HL-60/S4 (cell line): ENCODE measurements around the gene MGAM2.

ENCODE experiments used
- in situ Hi-C: fragments of 300-500 bp; cut with MboI; formaldehyde crosslinking; loops from 2 replicates; pipeline ENCODE4 v1.14.3; 2022; ENCODE audit warnings: low sequenced_read_pairs

Gene MGAM2

GRCh38 chr7:142114207-142114606, 2.7 kb downstream of the MGAM2 start:
- in situ Hi-C loops: no loop called here

DNA sequence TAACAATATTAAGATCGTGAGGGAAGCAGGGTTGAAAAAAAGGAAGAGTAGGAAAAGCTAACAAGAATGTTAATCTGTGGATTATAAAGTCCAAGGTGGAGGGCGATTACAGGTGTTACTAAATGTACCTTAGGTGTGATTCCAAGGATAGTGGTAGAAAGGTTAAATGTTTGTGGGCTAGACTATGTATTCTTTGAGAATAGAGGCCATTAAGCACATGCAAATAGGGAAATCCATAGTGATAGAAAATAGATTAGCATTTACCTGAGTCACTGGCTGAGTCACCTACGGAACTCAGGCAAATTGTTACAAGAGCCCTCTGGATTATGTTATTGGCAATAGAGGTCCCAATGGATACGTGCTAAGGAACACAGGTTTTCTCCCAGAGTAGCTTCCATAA, 9.0 kb downstream of the MGAM2 start:
- in situ Hi-C loops: no loop called here

GRCh38 chr7:142123184-142123583, 11.7 kb downstream of the MGAM2 start:
- in situ Hi-C loops: no loop called here

- in situ Hi-C loops: no loop called here
Observed at GRCh38 chr7:142125256-142125955, 13.9 kb downstream of the MGAM2 start.

- in situ Hi-C loops: no loop called here
Observed at GRCh38 chr7:142130267-142130666, 18.7 kb downstream of the MGAM2 start.

GRCh38 chr7:142131439-142132185, 20.1 kb downstream of the MGAM2 start:
- in situ Hi-C loops: no loop called here

DNA sequence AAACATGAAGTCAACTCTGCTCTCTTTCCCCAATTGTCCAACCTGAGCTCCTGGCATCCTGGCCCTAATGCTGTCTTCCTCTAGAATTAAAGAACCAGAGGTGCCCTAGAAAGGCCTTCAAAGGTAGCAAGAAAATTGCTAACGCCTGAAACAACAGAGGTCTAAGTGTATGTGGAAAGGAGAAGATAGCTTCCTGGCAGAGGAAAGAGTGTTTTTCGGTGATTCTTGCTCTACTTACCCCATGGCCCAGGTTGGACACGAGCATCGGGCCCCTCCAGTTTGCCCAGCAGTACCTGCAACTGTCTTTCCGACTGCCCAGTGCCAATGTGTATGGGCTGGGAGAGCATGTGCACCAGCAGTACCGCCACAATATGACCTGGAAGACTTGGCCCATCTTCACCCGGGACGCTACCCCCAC, 22.2 kb downstream of the MGAM2 start:
- in situ Hi-C loops: no loop called here

- in situ Hi-C loops: no loop called here
Observed at GRCh38 chr7:142134909-142135308, 23.4 kb downstream of the MGAM2 start.

DNA sequence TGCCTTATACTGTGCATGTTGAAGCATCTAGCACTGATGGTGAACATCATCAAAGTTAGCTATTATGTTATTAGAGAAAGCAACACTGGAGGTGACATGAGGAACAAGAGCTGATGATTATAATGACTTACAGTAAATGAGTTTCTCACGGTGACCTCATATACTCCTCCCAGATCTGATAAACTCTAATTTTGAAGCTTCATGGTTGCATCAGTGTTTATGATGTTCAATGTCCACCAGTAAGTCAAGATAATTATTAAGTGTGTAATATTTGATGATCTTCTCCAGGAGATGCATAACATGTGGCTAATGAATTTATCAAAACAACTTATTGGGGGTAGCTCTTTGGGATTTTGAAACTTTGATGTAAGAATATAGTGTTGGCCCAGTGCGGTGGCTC, 27.5 kb downstream of the MGAM2 start:
- in situ Hi-C loops: no loop called here

DNA sequence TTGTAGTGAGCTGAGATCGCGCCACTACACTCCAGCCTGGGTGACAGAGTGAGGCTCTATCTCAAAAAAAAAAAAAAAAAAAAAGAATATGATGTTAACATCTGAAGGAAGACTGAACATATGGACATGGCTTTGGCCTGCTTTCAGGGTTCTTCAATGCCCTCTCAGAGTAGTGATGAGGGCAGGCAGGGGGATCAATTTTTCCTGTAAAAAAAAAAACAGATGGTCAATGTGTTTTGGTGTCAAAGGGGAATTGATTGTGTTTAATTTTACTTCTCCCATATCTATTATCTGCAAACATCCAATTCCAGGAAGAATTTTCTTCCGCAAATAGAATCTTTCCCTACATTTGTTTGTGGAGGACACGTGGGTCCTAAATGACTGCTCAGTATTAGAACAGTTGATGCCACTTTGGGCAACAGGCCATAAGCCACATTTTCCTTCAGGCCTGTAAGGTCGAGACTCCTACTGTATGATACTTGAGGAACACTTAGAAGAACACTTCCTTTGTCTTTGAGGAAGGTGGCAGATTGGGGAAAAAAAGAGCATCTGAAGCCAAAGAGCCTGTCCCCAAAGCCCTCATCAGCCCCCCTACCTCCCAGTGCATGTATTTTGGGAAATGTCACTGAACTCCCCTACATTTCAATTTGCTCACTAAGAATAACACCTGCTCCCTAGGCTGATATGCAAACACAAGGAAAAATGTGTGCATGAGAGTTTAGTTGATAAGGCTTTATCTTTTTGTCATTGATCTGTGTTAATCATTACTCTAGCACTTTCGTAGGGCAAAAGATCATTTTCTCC, 28.3 kb downstream of the MGAM2 start:
- in situ Hi-C loops: no loop called here

DNA sequence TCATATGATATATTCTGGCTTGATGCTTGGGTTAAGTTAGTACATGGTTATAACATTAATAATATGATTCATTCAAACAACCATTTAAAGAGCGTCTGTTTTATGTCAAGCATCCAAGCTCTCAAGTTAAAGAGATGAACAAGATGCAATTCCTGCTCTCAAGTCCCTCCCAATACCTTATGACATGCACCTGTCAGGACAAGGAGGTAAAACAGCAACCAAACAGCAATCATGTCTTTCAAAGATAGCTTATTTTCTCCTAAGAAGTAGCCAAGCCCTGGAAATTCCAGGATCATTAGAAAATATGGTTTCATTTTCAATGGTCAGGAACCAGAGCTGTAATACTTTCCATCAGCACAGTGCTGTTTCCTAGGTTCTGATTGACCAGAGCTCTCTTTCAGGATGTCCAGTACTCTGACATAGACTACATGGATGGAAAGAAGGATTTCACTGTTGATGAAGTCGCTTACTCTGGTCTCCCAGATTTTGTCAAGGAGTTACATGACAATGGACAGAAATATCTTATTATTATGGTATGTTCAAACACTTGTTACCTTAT, 29.0 kb downstream of the MGAM2 start:
- in situ Hi-C loops: no loop called here

DNA sequence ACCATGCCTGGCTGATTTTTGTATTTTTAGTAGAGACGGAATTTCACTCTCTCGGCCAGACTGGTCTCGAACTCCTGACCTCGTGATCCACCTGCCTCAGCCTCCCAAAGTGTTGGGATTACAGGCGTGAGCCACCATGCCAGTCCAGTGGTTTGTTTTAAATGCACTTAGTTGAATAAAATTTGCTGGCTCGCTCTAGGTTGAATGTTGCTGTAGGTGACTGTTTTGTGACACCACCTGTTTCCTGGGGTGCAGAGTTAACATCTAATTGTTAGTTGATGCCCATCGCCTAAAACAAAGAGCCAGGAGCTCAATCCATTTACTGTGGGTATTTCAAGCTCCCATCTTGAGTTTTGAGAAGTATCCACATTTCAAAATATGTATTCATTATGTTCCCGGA, 31.2 kb downstream of the MGAM2 start:
- in situ Hi-C loops: no loop called here

- in situ Hi-C loops: no loop called here
Observed at GRCh38 chr7:142146124-142146523, 34.6 kb downstream of the MGAM2 start.

- in situ Hi-C loops: no loop called here
Observed at GRCh38 chr7:142150356-142150755, 38.8 kb downstream of the MGAM2 start.

DNA sequence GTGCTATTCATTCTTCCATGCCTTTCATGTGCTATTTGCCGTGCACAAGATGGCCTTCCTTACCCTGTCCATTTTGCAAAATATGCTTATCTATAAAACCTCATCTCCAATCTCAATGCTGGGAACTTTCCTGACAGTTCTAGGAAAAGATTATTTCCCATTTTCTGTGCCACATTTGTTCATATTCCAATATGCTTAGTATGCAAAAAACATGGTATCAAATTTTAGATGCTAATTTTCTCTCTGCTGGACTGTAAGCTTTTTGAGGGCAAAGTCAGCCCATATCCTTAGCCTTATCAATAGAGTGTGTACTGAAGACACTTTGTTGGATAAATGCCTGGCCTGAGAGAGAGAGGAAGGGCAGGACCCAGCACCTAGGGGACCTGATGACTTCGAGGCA, 39.4 kb downstream of the MGAM2 start:
- in situ Hi-C loops: no loop called here

- in situ Hi-C loops: no loop called here
Observed at GRCh38 chr7:142152076-142152475, 40.6 kb downstream of the MGAM2 start.

GRCh38 chr7:142153400-142153799, 41.9 kb downstream of the MGAM2 start:
- in situ Hi-C loops: no loop called here

DNA sequence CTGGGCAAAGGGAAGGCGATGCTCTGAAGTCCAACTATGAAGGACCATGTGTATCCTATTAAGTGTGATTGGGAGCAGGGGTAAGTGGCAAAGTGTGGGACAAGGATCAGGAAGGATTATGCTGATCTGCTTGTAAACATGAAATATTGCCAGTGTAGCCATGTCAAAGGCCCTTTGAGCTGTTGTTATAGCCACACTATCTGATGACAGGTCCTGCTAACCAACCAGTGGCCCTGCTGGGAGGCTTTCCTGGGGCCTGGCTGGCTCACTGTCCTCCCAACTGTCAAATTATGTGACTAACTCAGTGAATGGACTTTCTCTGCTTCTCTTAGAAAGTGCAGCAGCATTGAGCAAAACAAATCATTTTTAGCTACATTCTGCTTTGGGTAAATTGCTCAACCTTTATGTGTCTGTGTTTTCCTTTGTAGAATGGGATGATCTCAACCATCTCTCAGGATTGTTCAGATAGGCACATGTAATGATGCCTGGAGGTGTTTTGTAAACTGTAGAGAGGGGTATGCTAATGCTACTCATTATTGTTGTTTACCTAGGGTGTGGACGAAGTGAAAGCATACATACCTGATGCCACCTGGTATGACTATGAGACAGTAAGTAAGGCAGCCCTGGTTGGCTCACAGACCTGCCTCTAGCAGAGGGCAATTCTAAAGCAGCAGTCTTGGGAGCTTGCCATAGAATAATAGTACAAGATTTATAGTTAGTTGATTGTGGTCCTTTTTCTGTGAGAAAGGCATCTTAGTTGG, 47.4 kb downstream of the MGAM2 start:
- in situ Hi-C loops: no loop called here

GRCh38 chr7:142161921-142162320, 50.4 kb downstream of the MGAM2 start:
- in situ Hi-C loops: no loop called here

DNA sequence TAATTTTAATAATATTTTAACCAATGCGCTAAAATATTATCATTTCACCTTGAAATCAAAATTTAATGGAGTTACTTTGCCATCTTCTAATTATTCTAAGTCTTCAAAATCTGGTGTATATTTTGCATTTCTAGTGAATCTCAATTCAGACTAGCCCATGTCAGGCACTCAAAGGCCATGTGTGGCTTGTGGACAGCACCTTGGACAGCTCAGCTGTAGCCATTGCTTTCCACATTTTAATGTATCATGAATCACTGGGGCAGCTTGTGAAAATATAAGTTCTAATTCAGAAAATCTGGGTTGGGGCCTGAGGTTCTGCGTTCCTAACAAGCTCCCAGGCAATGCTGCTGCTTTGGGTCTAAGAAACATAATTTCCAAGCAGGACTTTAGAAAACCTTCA, 57.2 kb downstream of the MGAM2 start:
- in situ Hi-C loops: no loop called here

DNA sequence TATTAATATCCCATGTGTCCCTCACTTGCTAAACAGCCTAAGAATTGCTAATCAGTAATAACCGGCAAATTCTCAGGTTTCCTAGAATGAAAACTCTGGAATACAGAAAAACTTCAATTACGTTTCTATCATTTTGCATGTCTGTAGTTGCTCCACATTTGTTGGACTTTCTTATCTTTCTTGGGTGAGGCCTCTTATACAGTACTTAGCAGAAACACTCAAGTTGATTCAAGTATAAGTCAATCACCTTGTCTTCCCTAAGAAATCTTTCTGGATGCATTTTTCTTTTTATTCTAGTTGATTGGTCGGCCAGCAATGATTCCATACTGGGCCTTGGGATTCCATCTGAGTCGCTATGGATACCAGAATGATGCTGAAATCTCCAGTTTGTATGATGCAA, 61.4 kb downstream of the MGAM2 start:
- in situ Hi-C loops: no loop called here
